Body of pancreas (tissue), 4 donors: ENCODE measurements around the gene CALHM5.

Experiments used
- POLR2A ChIP-seq, 3 donors: fragments of 450-650 bp; IDR thresholded peaks; one replicate each; pipeline ENCODE4 v1.6.1; 2016; ENCODE audit warnings: antibody characterized with exemption in 3 of 3, mild to moderate bottlenecking in 2 of 3
- TF ChIP-seq, protein P1 (sequence below), 7 experiments: fragments of 450-650 bp in 4 of 7; fragments of 200-600 bp in 3 of 7; sonication (generic) in 3 of 7; IDR thresholded peaks; one replicate each; pipeline ENCODE4 v1.5.1; 2016 to 2019; ENCODE audit warnings: antibody characterized with exemption in 7 of 7

DNA sequence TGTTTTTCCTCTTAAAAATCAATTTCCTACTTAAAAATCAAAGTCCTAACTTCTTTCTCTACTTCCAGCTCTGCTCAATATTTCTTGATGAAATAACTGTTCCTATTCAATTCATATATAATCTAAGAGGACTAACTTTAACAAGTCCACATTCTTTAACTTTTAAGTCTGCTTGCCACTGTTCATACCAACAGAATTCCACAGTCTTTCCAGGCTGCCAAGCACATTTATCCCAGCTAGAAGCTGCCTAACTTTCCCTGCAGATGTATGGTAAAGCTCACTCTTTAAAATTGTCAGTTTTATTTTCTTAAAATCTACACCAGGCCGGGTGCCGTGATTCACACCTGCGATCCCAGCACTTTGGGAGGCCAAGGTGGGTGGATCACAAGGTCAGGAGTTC lies 38.7 kb upstream of the CALHM5 start:
- TF ChIP-seq, protein P1, sequence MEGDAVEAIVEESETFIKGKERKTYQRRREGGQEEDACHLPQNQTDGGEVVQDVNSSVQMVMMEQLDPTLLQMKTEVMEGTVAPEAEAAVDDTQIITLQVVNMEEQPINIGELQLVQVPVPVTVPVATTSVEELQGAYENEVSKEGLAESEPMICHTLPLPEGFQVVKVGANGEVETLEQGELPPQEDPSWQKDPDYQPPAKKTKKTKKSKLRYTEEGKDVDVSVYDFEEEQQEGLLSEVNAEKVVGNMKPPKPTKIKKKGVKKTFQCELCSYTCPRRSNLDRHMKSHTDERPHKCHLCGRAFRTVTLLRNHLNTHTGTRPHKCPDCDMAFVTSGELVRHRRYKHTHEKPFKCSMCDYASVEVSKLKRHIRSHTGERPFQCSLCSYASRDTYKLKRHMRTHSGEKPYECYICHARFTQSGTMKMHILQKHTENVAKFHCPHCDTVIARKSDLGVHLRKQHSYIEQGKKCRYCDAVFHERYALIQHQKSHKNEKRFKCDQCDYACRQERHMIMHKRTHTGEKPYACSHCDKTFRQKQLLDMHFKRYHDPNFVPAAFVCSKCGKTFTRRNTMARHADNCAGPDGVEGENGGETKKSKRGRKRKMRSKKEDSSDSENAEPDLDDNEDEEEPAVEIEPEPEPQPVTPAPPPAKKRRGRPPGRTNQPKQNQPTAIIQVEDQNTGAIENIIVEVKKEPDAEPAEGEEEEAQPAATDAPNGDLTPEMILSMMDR (IDR thresholded peaks at IDR 0.05), result no peak
- no peak for TF ChIP-seq POLR2A (IDR thresholded peaks at IDR 0.05)
